ENCODE measurements around the gene ZNF423. TPM values are rescaled to one million over a fixed set of nuclear protein-coding genes. Genes with fewer than 3 reads are reported as not detected.

The ZNF423 gene
- total and polyA plus RNA-seq, 2 experiments from 2014 or later, result 0.43 to 0.49 TPM

DNA sequence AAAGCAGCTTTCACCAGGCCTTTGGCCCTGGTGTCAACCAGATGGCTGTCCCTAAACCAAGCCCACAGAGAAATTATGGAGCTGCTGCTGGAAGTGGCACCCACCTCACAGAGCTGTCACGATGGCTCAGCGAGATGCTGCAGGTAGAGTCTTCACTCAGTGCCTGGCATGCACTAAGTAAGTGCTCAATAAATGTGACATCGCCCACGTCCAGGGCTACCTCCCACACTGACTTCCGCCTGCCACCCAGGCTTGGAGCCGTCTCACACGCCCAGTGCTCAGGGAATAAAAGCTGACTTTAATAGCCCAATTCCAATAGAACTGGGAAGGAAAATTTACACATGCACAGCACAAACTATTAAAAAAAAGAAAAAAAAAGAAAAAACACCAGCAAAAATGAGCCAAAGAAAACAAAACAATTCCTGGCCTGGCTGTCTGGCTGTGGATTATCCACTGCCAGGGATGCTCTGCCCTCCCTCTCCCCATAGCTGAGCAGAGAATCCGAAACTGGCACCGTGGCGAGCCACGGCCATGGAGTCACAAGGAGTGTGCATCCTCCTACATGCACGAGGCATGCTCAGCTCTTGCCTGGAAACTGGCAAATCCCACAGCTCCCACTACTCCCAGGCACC is 68.9 kb downstream of the ZNF423 start:
- H3F3A ChIP-seq (ENCODE audit: insufficient read depth), result no peaks in the 10 kb centered on the region
- H3K4me3 ChIP-seq, result no peak overlapping the region
- H3K27me3 ChIP-seq (replicated peaks; ENCODE audit: insufficient read depth), result no peaks in the 10 kb centered on the region
- H3K9me3 ChIP-seq (ENCODE audit: low read depth), result no peaks in the 10 kb centered on the region
- WGBS, 2 experiments (ENCODE audit: low coverage in 1 of 2, low lambda C conversion rate in 2 of 2, missing lambda C conversion rate in 2 of 2), result 19 to 24% methylated on average over 12 of the region's 12 CpGs
- no peak overlapping the region for H3K9ac ChIP-seq
- H3K4me2 ChIP-seq (ENCODE audit: unreplicated experiment), result no peak overlapping the region
- no peaks in the 10 kb centered on the region for H3K4me1 ChIP-seq (ENCODE audit: insufficient read depth)
- in situ Hi-C loops (cut with MboI), result no loop called here
- DNase-seq, result no peak
- no peak overlapping the region for H2AFZ ChIP-seq
- H3K36me3 ChIP-seq (ENCODE audit: low read depth), result no peaks in the 10 kb centered on the region
- no peak overlapping the region for H3K27ac ChIP-seq
- no peaks in the 10 kb centered on the region for H3K79me2 ChIP-seq (ENCODE audit: insufficient read depth)
- TF ChIP-seq EZH2phosphoT487 (IDR thresholded peaks at IDR 0.05; ENCODE audit: insufficient read depth, low read depth) (no peak), EZH2 (IDR thresholded peaks at IDR 0.05; ENCODE audit: insufficient read depth, poor library complexity, severe bottlenecking) (no peak)
- no peaks in the 10 kb centered on the region for H3K9me2 ChIP-seq (ENCODE audit: insufficient read depth)
- no peaks in the 10 kb centered on the region for H4K20me1 ChIP-seq (ENCODE audit: insufficient read depth)

- H3F3A ChIP-seq (ENCODE audit: insufficient read depth), result no peaks in the 10 kb centered on the region
- no peaks in the 10 kb centered on the region for H3K27me3 ChIP-seq (replicated peaks; ENCODE audit: insufficient read depth)
- H3K9me2 ChIP-seq (ENCODE audit: insufficient read depth), result no peaks in the 10 kb centered on the region
- H3K9ac ChIP-seq, result no peak overlapping the region
- H3K36me3 ChIP-seq (ENCODE audit: low read depth), result no peaks in the 10 kb centered on the region
- no peak for DNase-seq
- H3K4me3 ChIP-seq, result no peak overlapping the region
- H2AFZ ChIP-seq, result no peak overlapping the region
- H3K4me1 ChIP-seq (ENCODE audit: insufficient read depth), result no peaks in the 10 kb centered on the region
- H4K20me1 ChIP-seq (ENCODE audit: insufficient read depth), result no peaks in the 10 kb centered on the region
- no peaks in the 10 kb centered on the region for H3K9me3 ChIP-seq (ENCODE audit: low read depth)
- 75 to 79% methylated on average over 11 of the region's 11 CpGs for WGBS, 2 experiments (ENCODE audit: low coverage in 1 of 2, low lambda C conversion rate in 2 of 2, missing lambda C conversion rate in 2 of 2)
- in situ Hi-C loops (cut with MboI), result no loop called here
- H3K27ac ChIP-seq, result no peak overlapping the region
- no peaks in the 10 kb centered on the region for H3K79me2 ChIP-seq (ENCODE audit: insufficient read depth)
- TF ChIP-seq EZH2phosphoT487 (IDR thresholded peaks at IDR 0.05; ENCODE audit: insufficient read depth, low read depth), result no peak
- TF ChIP-seq EZH2 (IDR thresholded peaks at IDR 0.05; ENCODE audit: insufficient read depth, poor library complexity, severe bottlenecking), result no peak
- H3K4me2 ChIP-seq (ENCODE audit: unreplicated experiment), result no peak overlapping the region
Observed at GRCh38 chr16:49785970-49786369, 69.9 kb downstream of the ZNF423 start.

DNA sequence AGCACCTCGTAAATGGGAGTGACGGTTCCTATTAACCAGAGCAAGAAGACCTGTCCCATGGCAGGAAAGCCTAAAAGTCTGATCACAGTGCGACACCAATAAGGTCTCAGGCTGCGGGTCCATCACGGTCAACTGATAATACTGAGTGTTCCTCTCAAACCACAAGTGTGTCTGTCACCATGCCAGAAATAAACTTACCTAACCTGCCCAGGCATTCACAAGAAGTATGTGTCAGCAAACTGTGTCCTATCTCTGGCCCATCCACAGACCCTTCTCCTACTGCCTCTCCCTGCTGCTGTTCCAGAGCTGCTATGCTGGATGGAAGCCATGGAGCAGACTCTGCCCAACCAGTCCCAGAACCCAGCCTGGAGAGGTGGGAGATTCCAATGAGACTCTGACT is 73.5 kb downstream of the ZNF423 start:
- no peak for DNase-seq
- Histone ChIP-seq H3K9ac (no peak overlapping the region), H3F3A (ENCODE audit: insufficient read depth) (no peaks in the 10 kb centered on the region), H3K79me2 (ENCODE audit: insufficient read depth) (no peaks in the 10 kb centered on the region), H3K27ac (no peak overlapping the region), H3K4me2 (ENCODE audit: unreplicated experiment) (no peak overlapping the region), H3K36me3 (ENCODE audit: low read depth) (no peaks in the 10 kb centered on the region), H3K27me3 (replicated peaks; ENCODE audit: insufficient read depth) (no peaks in the 10 kb centered on the region), H3K9me3 (ENCODE audit: low read depth) (no peaks in the 10 kb centered on the region), H3K4me1 (ENCODE audit: insufficient read depth) (no peaks in the 10 kb centered on the region), H3K4me3 (no peak overlapping the region), H3K9me2 (ENCODE audit: insufficient read depth) (no peaks in the 10 kb centered on the region), H2AFZ (no peak overlapping the region), H4K20me1 (ENCODE audit: insufficient read depth) (no peaks in the 10 kb centered on the region)
- 77 to 82% methylated on average over 5 of the region's 5 CpGs for WGBS, 2 experiments (ENCODE audit: low coverage in 1 of 2, low lambda C conversion rate in 2 of 2, missing lambda C conversion rate in 2 of 2)
- TF ChIP-seq EZH2 (IDR thresholded peaks at IDR 0.05; ENCODE audit: insufficient read depth, poor library complexity, severe bottlenecking), result no peak
- no peak for TF ChIP-seq EZH2phosphoT487 (IDR thresholded peaks at IDR 0.05; ENCODE audit: insufficient read depth, low read depth)
- in situ Hi-C loops (cut with MboI), result no loop called here

GRCh38 chr16:49781401-49781800 is 74.5 kb downstream of the ZNF423 start:
- Histone ChIP-seq H3K36me3 (ENCODE audit: low read depth) (no peaks in the 10 kb centered on the region), H3K27me3 (replicated peaks; ENCODE audit: insufficient read depth) (no peaks in the 10 kb centered on the region), H3K27ac (no peak overlapping the region), H3F3A (ENCODE audit: insufficient read depth) (no peaks in the 10 kb centered on the region), H2AFZ (no peak overlapping the region), H3K9me3 (ENCODE audit: low read depth) (no peaks in the 10 kb centered on the region), H3K4me1 (ENCODE audit: insufficient read depth) (no peaks in the 10 kb centered on the region), H4K20me1 (ENCODE audit: insufficient read depth) (no peaks in the 10 kb centered on the region), H3K79me2 (ENCODE audit: insufficient read depth) (no peaks in the 10 kb centered on the region), H3K9me2 (ENCODE audit: insufficient read depth) (no peaks in the 10 kb centered on the region), H3K9ac (no peak overlapping the region), H3K4me3 (no peak overlapping the region), H3K4me2 (ENCODE audit: unreplicated experiment) (no peak overlapping the region)
- WGBS, 2 experiments (ENCODE audit: low coverage in 1 of 2, low lambda C conversion rate in 2 of 2, missing lambda C conversion rate in 2 of 2), result 13 to 17% methylated on average over 14 of the region's 14 CpGs
- TF ChIP-seq EZH2 (IDR thresholded peaks at IDR 0.05; ENCODE audit: insufficient read depth, poor library complexity, severe bottlenecking) (no peak), EZH2phosphoT487 (IDR thresholded peaks at IDR 0.05; ENCODE audit: insufficient read depth, low read depth) (no peak)
- in situ Hi-C loops (cut with MboI), result no loop called here
- peak; percentile 10 for DNase-seq

All from GM23248 (cell line).